ENCODE data around the gene MDC1. TPM values are rescaled to one million over a fixed set of nuclear protein-coding genes. Genes with fewer than 3 reads are reported as not detected.

Gene MDC1
- total and polyA plus RNA-seq, 7 donors: 1.8 to 17.4 (median 5.4) TPM

DNA sequence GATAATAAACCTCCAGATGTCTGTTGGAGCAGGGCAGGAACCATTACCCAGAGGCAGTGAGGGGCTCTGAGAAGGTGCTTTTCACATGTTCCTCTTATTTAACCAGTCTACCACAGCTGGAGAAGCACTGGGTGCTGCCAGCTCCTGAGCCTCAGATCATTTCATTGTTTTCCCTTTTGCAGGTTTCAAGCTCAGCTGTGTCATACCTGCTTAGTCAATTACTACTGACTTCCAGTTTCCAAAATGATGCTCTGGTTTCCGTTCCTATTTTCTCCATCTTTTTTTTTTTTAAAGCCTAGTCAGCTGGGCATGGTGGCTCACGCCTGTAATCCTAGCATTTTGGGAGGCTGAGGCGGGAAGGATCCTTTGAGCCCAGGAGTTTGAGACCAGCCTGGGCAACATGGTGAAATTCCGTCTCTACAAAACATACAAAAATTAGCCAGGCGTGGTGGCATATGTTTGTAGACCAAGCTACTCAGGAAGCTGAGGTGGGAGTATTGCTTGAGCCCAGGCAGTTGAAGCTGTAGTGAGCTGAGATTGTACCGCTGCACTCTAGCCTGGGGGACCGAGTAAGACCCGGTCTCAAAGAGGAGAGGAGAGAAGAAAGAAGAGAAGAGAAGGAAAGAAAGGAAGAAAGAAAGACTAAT lies 18.7 kb upstream of the MDC1 start:
- no peak for DNase-seq
- WGBS, 2 donors: 77 to 91% methylated on average over 8 of the region's 8 CpGs
- H3K27ac ChIP-seq: no peak overlapping the region
- H3K4me3 ChIP-seq: no peak overlapping the region
- H3K27me3 ChIP-seq: no peaks in the 10 kb centered on the region
- peaks cover 0 to 37% (median 29%) of the 10 kb centered on the region in 4 donors for H3K4me1 ChIP-seq
- TF ChIP-seq POLR2AphosphoS5 (IDR thresholded peaks at IDR 0.05) (no peak), CTCF (IDR thresholded peaks at IDR 0.05) (no peak), EP300 (IDR thresholded peaks at IDR 0.05) (no peak), POLR2A (IDR thresholded peaks at IDR 0.05) (no peak)
- H3K36me3 ChIP-seq: peaks cover 46 to 100% (median 51%) of the 10 kb centered on the region in 4 donors
- intact Hi-C loops (cut with DNase I): no loop called here
- H3K9me3 ChIP-seq: no peaks in the 10 kb centered on the region

GRCh38 chr6:30732237-30732943 lies 15.3 kb upstream of the MDC1 start:
- no peak overlapping the region for H3K4me3 ChIP-seq

DNA sequence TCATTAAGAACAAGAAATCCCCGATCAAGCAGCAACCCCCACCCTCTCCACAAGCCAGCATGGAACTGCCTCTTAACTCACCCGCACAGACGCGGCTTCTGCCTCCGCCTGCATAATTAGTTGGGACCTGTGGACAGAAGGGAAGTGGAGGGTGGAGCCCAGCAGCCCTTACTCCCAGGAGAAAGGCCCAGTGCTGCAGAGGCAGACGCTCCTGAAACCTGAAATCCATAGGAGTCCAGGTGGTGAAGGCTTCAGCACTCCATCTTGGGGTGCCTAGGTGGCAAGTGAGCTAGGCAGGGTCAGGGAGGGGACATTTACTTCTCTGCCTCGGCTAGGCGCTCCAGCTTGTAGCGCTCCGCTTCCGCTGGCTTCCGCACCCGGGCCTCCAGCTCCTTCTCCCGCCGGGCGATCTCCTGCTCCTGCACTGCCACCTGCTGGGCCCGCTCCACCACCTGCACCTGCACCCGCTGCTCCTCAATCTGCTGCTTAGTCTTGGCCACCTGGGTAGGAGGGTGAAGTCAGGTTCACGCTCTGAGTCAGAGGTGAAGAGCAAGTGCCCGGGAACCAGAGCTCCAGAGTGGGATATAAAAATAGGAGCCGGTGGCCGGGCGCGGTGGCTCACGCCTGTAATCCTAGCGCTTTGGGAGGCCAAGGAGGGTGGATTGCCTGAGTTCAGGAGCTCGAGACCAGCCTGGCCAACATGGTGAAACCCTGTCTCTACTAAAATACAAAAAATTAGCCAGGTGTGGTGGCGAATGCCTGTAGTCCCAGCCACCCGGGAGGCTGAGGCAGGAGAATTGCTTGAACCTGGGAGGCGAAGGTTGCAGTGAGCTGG lies 13.7 kb upstream of the MDC1 start:
- H3K27ac ChIP-seq: peak overlapping the region; percentile 28 to 70 (median 66)
- peak; percentile 88 for DNase-seq

More at GRCh38 chr6:30732237-30732943, 15.3 kb upstream of the MDC1 start:
- Histone ChIP-seq H3K4me1 (peaks cover 0 to 24% (median 18%) of the 10 kb centered on the region in 4 donors), H3K36me3 (peaks cover 46 to 100% (median 56%) of the 10 kb centered on the region in 4 donors), H3K27me3 (no peaks in the 10 kb centered on the region), H3K9me3 (no peaks in the 10 kb centered on the region), H3K27ac (no peak overlapping the region)
- WGBS, 2 donors: 94 to 95% methylated on average over 12 of the region's 12 CpGs
- no peak for TF ChIP-seq POLR2AphosphoS5 (IDR thresholded peaks at IDR 0.05)
- no peak for TF ChIP-seq POLR2A (IDR thresholded peaks at IDR 0.05)
- TF ChIP-seq CTCF (IDR thresholded peaks at IDR 0.05): no peak
- no peak for TF ChIP-seq EP300 (IDR thresholded peaks at IDR 0.05)
- no peak for DNase-seq
- intact Hi-C loops (cut with DNase I): no loop called here

More for the DNA sequence above, 13.7 kb upstream of the MDC1 start:
- 21 to 33% methylated on average over 30 of the region's 30 CpGs for WGBS, 2 donors
- intact Hi-C loops (cut with DNase I): no loop called here
- H3K4me3 ChIP-seq: no peak overlapping the region
- H3K9me3 ChIP-seq: no peaks in the 10 kb centered on the region
- H3K4me1 ChIP-seq: peaks cover 0 to 30% (median 16%) of the 10 kb centered on the region in 4 donors
- H3K36me3 ChIP-seq: peaks cover 40 to 98% (median 56%) of the 10 kb centered on the region in 4 donors
- TF ChIP-seq CTCF (IDR thresholded peaks at IDR 0.05): peak; percentile 43 to 71 (median 58)
- TF ChIP-seq POLR2A (IDR thresholded peaks at IDR 0.05): no peak
- TF ChIP-seq EP300 (IDR thresholded peaks at IDR 0.05): no peak
- TF ChIP-seq POLR2AphosphoS5 (IDR thresholded peaks at IDR 0.05): peak in 1 of 4 donors; percentile 5
- no peaks in the 10 kb centered on the region for H3K27me3 ChIP-seq

Measured in sigmoid colon (tissue), 7 donors.